ENCODE results near the gene CCDC68. TPM values are rescaled to one million over a fixed set of nuclear protein-coding genes. Genes with fewer than 3 reads are reported as not detected.

The CCDC68 gene
- total RNA-seq, 1 donor, result 9.1 TPM

DNA sequence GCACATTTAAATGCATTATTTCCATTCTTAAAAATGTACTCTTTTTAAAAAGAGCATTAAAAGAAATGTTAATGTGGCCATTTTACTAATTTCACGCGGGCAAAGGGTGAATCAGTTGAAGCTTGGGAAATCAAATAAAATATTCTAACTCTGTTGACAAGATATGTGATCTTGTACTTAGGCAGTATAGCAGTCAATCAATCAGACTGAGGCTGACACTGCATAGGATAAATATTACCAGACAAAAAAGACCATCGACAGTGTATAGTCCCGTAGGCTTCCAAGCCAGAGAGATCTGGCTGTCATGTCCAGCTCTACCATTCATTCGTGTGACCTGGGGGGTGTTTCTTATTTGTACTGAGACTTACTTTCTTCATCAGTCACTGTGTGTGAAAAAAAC, 39.8 kb upstream of the CCDC68 start:
- no peak for DNase-seq (ENCODE audit: low read depth)
- TF ChIP-seq, protein P1, sequence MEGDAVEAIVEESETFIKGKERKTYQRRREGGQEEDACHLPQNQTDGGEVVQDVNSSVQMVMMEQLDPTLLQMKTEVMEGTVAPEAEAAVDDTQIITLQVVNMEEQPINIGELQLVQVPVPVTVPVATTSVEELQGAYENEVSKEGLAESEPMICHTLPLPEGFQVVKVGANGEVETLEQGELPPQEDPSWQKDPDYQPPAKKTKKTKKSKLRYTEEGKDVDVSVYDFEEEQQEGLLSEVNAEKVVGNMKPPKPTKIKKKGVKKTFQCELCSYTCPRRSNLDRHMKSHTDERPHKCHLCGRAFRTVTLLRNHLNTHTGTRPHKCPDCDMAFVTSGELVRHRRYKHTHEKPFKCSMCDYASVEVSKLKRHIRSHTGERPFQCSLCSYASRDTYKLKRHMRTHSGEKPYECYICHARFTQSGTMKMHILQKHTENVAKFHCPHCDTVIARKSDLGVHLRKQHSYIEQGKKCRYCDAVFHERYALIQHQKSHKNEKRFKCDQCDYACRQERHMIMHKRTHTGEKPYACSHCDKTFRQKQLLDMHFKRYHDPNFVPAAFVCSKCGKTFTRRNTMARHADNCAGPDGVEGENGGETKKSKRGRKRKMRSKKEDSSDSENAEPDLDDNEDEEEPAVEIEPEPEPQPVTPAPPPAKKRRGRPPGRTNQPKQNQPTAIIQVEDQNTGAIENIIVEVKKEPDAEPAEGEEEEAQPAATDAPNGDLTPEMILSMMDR (IDR thresholded peaks at IDR 0.05; ENCODE audit: insufficient read depth, low read depth, low read length), result no peak
- no peak overlapping the region for H3K4me3 ChIP-seq (ENCODE audit: low read depth, low read length)

DNA sequence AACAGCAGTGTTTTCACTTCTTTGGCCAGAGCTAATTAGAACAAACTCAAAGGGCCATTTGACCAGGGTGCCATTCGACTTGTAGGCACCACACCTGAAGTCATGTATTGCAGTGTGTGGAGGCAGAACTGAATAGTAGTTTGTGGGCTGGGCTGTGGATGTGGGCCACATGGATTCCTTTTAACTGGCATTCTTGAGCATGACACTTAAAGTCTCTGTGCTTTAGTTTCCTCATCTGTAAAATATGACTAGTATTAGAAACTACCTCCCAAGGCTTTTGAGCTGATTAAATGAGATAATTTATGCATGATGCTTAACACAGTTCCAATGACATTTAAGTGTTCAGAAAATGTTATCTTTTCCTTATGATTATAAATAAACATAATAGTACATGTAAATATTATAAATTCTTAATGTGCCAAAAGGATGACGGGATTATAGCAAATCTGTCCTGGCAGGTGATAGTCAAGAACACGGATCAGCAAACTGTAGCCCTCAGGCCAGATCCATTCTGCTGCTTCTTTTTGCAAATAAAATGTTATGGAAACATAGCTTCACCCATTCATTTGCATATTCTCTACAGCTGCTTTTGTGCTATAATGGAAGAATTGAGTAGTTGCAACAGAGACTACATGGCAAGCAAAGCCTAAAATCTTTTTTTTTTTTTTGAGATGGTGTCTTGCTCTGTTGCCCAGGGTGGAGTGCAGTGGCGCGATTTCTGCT, 36.3 kb upstream of the CCDC68 start:
- DNase-seq (ENCODE audit: low read depth), result no peak
- no peak overlapping the region for H3K4me3 ChIP-seq (ENCODE audit: low read depth, low read length)
- TF ChIP-seq, protein P1 (IDR thresholded peaks at IDR 0.05; ENCODE audit: insufficient read depth, low read depth, low read length), result no peak

DNA sequence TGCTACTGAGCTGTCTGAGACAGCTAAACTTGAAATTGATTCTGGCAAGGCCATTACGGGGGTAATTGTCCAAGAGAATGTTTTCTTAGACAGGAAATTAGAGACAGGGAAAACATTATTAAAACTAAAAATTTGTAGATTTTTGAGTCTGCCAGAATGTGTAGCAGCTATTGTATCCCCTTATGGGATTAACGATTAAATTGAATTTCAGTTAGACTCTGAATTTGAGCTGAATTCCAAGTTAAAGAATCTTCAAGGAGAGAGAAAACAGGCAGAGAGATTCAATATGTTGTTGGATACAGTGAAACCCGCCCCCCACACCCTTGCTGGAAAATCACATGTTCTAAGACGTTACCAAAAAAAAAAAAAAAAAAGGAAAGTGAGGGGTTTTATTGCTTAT, 32.7 kb upstream of the CCDC68 start:
- no peak overlapping the region for H3K4me3 ChIP-seq (ENCODE audit: low read depth, low read length)
- DNase-seq (ENCODE audit: low read depth), result no peak
- TF ChIP-seq, protein P1 (IDR thresholded peaks at IDR 0.05; ENCODE audit: insufficient read depth, low read depth, low read length), result no peak

DNA sequence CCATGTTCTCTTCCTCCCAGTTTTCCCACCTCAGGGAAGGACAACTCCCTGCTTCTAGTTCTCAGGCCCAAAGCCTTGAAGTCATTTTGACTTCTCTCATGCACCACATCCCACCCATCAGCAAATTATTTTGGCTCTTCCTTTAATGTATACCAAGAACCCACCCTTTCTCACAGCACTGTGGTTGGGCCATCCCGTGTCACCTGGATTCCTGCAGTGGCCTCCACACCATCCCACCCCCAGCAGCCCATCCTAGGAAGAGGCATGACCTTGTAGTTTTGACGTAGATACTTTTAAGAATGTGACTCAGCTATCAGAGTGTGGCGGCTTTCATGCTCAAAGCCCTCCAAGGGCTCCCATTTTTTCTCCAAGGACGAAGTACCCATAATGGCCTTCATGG, 25.6 kb upstream of the CCDC68 start:
- DNase-seq (ENCODE audit: low read depth), result no peak
- TF ChIP-seq, protein P1 (IDR thresholded peaks at IDR 0.05; ENCODE audit: insufficient read depth, low read depth, low read length), result no peak
- H3K4me3 ChIP-seq (ENCODE audit: low read depth, low read length), result no peak overlapping the region

DNA sequence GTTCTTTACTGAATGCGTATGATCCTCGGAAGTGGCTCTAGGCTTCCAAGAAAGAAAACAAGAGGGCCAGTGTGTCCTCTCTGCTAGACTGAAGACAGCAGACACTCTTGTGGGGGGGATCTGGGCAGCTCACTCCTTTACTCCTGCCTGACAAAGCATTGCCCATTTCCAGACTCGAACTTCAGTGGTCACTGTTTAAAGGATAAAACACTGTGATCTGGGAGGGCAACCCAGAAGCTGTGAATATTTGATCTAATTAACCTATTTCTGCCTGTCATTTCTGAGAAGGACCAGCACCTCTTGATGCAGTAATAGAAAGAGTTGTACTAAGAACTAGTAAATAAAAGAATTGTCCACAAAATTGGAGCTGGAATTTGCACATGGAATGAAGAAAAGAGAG, 24.5 kb upstream of the CCDC68 start:
- DNase-seq (ENCODE audit: low read depth), result no peak
- no peak overlapping the region for H3K4me3 ChIP-seq (ENCODE audit: low read depth, low read length)
- TF ChIP-seq, protein P1 (IDR thresholded peaks at IDR 0.05; ENCODE audit: insufficient read depth, low read depth, low read length), result no peak

DNA sequence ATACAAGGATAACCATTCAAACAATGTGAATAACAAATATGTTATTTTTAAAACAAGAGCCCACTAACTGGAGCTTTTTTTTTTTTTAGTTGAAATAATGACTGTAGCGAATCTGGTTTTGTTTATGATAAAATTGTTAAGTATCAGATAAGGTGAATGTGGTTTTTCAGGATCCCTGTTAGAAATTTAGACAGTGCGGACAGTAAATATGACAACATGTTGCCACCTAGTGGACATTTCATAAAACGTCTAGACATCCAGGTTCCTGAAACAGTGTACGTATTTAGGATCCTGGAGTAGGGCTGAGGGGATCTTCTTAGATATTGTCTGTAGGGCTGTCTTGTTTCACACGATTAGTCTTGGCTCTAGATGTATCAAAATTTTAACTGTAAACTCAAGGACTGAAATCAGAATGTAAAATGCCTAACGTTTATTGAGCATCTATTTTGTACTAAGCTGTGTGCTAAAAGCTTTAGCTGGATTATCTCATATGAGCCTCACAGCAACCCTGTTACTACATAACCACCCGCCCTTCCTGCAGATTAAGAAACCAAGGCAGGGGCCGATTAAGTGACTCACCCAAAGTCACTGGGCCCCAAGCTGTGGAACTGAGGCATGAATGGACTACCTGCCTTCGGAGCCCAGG, 23.9 kb upstream of the CCDC68 start:
- TF ChIP-seq, protein P1 (IDR thresholded peaks at IDR 0.05; ENCODE audit: insufficient read depth, low read depth, low read length), result peak; percentile 66
- H3K4me3 ChIP-seq (ENCODE audit: low read depth, low read length), result no peak overlapping the region
- peak; percentile 85 for DNase-seq (ENCODE audit: low read depth)

All from fibroblast of villous mesenchyme (primary cell).